GM12801 (cell line): ENCODE measurements around the gene NMNAT2.
A peak's percentile ranks its signal among the peaks of the same experiment; 100 is the strongest.

ENCODE experiments used
- CTCF ChIP-seq: IDR thresholded peaks from one replicate; pipeline ENCODE4 v1.5.1; 2011; ENCODE audit warnings: control low read depth; ENCODE audit not compliant: insufficient read length; ENCODE audit errors: extremely low read depth

Gene NMNAT2

GRCh38 chr1:183285256-183285655 is 132.9 kb downstream of the NMNAT2 start:
- TF ChIP-seq CTCF: no peak

GRCh38 chr1:183284086-183284485 is 134.1 kb downstream of the NMNAT2 start:
- no peak for TF ChIP-seq CTCF

DNA sequence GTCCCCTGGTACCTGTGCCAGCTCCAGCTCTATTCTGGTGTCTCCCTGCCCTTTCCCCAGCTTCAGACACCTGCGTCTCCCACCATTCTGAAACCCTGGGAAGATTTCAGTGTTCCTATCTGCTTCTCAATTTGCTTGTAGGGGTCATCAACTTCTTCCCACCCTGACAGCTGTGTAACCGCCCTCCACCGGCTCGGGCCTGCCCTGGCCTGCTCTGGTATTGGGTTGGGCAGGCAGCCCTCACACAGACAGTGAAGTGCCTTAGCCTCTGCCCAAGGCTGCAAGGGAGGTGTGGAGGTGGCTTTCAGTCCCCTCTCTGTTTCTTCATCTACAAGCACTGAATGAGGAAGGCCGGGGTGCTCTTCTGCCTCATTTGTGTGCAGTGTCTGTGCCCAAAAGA is 134.9 kb downstream of the NMNAT2 start:
- no peak for TF ChIP-seq CTCF

- TF ChIP-seq CTCF: no peak
Measured at GRCh38 chr1:183282101-183282855, 135.9 kb downstream of the NMNAT2 start.

- peak; percentile 6 for TF ChIP-seq CTCF
Measured at GRCh38 chr1:183281553-183282091, 136.6 kb downstream of the NMNAT2 start.

DNA sequence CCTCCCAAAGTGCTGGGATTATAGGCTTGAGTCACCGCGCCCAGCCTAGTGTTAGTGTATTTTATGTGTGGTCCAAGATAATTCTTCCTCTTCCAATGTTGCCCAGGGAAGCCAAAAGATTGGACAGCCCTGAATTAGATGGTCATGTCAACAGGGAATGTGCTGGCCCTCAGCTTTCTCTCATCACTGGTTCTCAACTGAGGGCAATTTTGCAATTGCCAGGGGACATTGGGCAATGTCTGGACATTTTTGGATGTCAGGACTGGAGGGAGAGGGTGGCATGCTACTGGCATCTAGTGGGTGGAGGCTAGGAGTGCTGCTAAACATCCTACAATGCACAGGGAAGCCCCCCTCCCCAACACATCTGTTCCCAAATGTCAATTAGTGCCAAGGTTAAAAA is 137.1 kb downstream of the NMNAT2 start:
- no peak for TF ChIP-seq CTCF

- no peak for TF ChIP-seq CTCF
Measured at GRCh38 chr1:183279835-183280234, 138.3 kb downstream of the NMNAT2 start.
